Measurements from ENCODE around the gene PIGK.

Gene PIGK

GRCh38 chr1:77065693-77066342 is 153.4 kb downstream of the PIGK start:
- Histone ChIP-seq H3K9me3 (ENCODE audit: low read length) (no peaks in the 10 kb centered on the region), H3K4me2 (ENCODE audit: low read length) (no peak overlapping the region), H3K27me3 (ENCODE audit: insufficient read depth, low read length) (no peaks in the 10 kb centered on the region), H3F3A (ENCODE audit: insufficient read depth, low read length) (no peaks in the 10 kb centered on the region), H3K9ac (ENCODE audit: low read length) (no peak overlapping the region), H2AFZ (ENCODE audit: low read length) (no peak overlapping the region), H3K9me2 (ENCODE audit: low read depth, low read length) (no peaks in the 10 kb centered on the region), H3K4me1 (ENCODE audit: insufficient read depth, low read length, severe bottlenecking) (no peaks in the 10 kb centered on the region), H3K4me3 (ENCODE audit: low read depth, low read length, poor library complexity, severe bottlenecking) (no peak overlapping the region), H4K20me1 (ENCODE audit: insufficient read depth, low read length) (no peaks in the 10 kb centered on the region), H3K79me2 (ENCODE audit: insufficient read depth, low read length) (no peaks in the 10 kb centered on the region), H3K27ac (ENCODE audit: low read depth, low read length, poor library complexity, severe bottlenecking) (no peak overlapping the region), H3K36me3 (ENCODE audit: insufficient read depth, low read length) (no peaks in the 10 kb centered on the region)
- TF ChIP-seq CTCF (IDR thresholded peaks at IDR 0.05; ENCODE audit: low read length): no peak
- TF ChIP-seq EZH2 (IDR thresholded peaks at IDR 0.05; ENCODE audit: borderline replicate concordance, low read length): no peak

- no peaks in the 10 kb centered on the region for H4K20me1 ChIP-seq (ENCODE audit: insufficient read depth, low read length)
- H3K9me2 ChIP-seq (ENCODE audit: low read depth, low read length): no peaks in the 10 kb centered on the region
- no peak overlapping the region for H3K9ac ChIP-seq (ENCODE audit: low read length)
- no peak overlapping the region for H3K4me3 ChIP-seq (ENCODE audit: low read depth, low read length, poor library complexity, severe bottlenecking)
- no peaks in the 10 kb centered on the region for H3K27me3 ChIP-seq (ENCODE audit: insufficient read depth, low read length)
- no peaks in the 10 kb centered on the region for H3K4me1 ChIP-seq (ENCODE audit: insufficient read depth, low read length, severe bottlenecking)
- no peaks in the 10 kb centered on the region for H3K36me3 ChIP-seq (ENCODE audit: insufficient read depth, low read length)
- H2AFZ ChIP-seq (ENCODE audit: low read length): no peak overlapping the region
- no peaks in the 10 kb centered on the region for H3F3A ChIP-seq (ENCODE audit: insufficient read depth, low read length)
- H3K4me2 ChIP-seq (ENCODE audit: low read length): no peak overlapping the region
- H3K27ac ChIP-seq (ENCODE audit: low read depth, low read length, poor library complexity, severe bottlenecking): no peak overlapping the region
- H3K79me2 ChIP-seq (ENCODE audit: insufficient read depth, low read length): no peaks in the 10 kb centered on the region
- no peaks in the 10 kb centered on the region for H3K9me3 ChIP-seq (ENCODE audit: low read length)
- TF ChIP-seq CTCF (IDR thresholded peaks at IDR 0.05; ENCODE audit: low read length) (no peak), EZH2 (IDR thresholded peaks at IDR 0.05; ENCODE audit: borderline replicate concordance, low read length) (no peak)
These were observed 155.0 kb downstream of the PIGK start for GRCh38 chr1:77064246-77064645.

- H3K79me2 ChIP-seq (ENCODE audit: insufficient read depth, low read length): no peaks in the 10 kb centered on the region
- no peak overlapping the region for H3K9ac ChIP-seq (ENCODE audit: low read length)
- H3K4me3 ChIP-seq (ENCODE audit: low read depth, low read length, poor library complexity, severe bottlenecking): no peak overlapping the region
- H3K36me3 ChIP-seq (ENCODE audit: insufficient read depth, low read length): no peaks in the 10 kb centered on the region
- no peak overlapping the region for H3K4me2 ChIP-seq (ENCODE audit: low read length)
- H3K9me3 ChIP-seq (ENCODE audit: low read length): no peaks in the 10 kb centered on the region
- H3K4me1 ChIP-seq (ENCODE audit: insufficient read depth, low read length, severe bottlenecking): no peaks in the 10 kb centered on the region
- H3F3A ChIP-seq (ENCODE audit: insufficient read depth, low read length): no peaks in the 10 kb centered on the region
- H2AFZ ChIP-seq (ENCODE audit: low read length): no peak overlapping the region
- H3K27ac ChIP-seq (ENCODE audit: low read depth, low read length, poor library complexity, severe bottlenecking): no peak overlapping the region
- no peaks in the 10 kb centered on the region for H4K20me1 ChIP-seq (ENCODE audit: insufficient read depth, low read length)
- H3K9me2 ChIP-seq (ENCODE audit: low read depth, low read length): no peaks in the 10 kb centered on the region
- no peaks in the 10 kb centered on the region for H3K27me3 ChIP-seq (ENCODE audit: insufficient read depth, low read length)
- TF ChIP-seq EZH2 (IDR thresholded peaks at IDR 0.05; ENCODE audit: borderline replicate concordance, low read length) (no peak), CTCF (IDR thresholded peaks at IDR 0.05; ENCODE audit: low read length) (no peak)
These were observed 156.1 kb downstream of the PIGK start for GRCh38 chr1:77063118-77063517.
